Heart left ventricle (tissue), 16 donors: Measurements from ENCODE around the gene TBC1D4. TPM values are rescaled to one million over a fixed set of nuclear protein-coding genes. Genes with fewer than 3 reads are reported as not detected.

Experiments
- ATAC-seq, 4 donors: fragments of 200-7000 bp; cut with Tn5 transposase; one replicate each; pipeline ENCODE4 v1.9.1; 2020 to 2022; ENCODE audit warnings: moderate library complexity in 4 of 4, mild to moderate bottlenecking in 3 of 4, moderate number of reproducible peaks in 1 of 4
- DNase-seq, 5 donors: peaks; one replicate each; pipeline ENCODE4 v3.0.0-alpha.2; 2020
- H3K27ac ChIP-seq, 12 donors: fragments of 200-600 bp; sonication (generic) in 4 of 12; one replicate each; pipeline versions ENCODE4 v1.5.0 to v1.8.0; 2016 to 2022; ENCODE audit warnings: mild to moderate bottlenecking in 2 of 12
- H3K27me3 ChIP-seq, 9 donors: fragments of 200-600 bp; sonication (generic) in 2 of 9; one replicate each; pipeline versions ENCODE4 v1.5.1 to v1.8.0; 2016 to 2022; ENCODE audit warnings: mild to moderate bottlenecking in 3 of 9
- H3K36me3 ChIP-seq, 9 donors: fragments of 200-600 bp; sonication (generic) in 2 of 9; one replicate each; pipeline versions ENCODE4 v1.5.0 to v1.8.0; 2018 to 2022; ENCODE audit warnings: mild to moderate bottlenecking in 2 of 9
- H3K4me1 ChIP-seq, 12 donors: fragments of 200-600 bp; sonication (generic) in 4 of 12; one replicate each; pipeline versions ENCODE4 v1.5.0 to v1.8.0; 2016 to 2022; ENCODE audit warnings: mild to moderate bottlenecking in 3 of 12
- H3K4me3 ChIP-seq, 12 donors: fragments of 200-600 bp; sonication (generic) in 4 of 12; one replicate each; pipeline versions ENCODE4 v1.5.0 to v1.8.0; 2017 to 2022; ENCODE audit warnings: mild to moderate bottlenecking in 9 of 12, moderate library complexity in 4 of 12
- H3K9me3 ChIP-seq, 12 donors: fragments of 200-600 bp; sonication (generic) in 4 of 12; one replicate each; pipeline versions ENCODE4 v1.5.0 to v1.8.0; 2016 to 2022; ENCODE audit warnings: mild to moderate bottlenecking in 1 of 12
- CTCF ChIP-seq, 12 donors: fragments of 200-600 bp; sonication (generic) in 4 of 12; IDR thresholded peaks; one replicate each; pipeline versions ENCODE4 v1.5.0 to v1.8.0; 2018 to 2022; ENCODE audit warnings: antibody characterized with exemption in 12 of 12, mild to moderate bottlenecking in 5 of 12
- POLR2A ChIP-seq, 2 donors: fragments of 450-650 bp; IDR thresholded peaks; one replicate each; pipeline ENCODE4 v1.6.1; 2017; ENCODE audit warnings: antibody characterized with exemption in 2 of 2, mild to moderate bottlenecking in 2 of 2, moderate library complexity in 2 of 2
- WGBS, 4 donors: extraction: QIAGEN DNeasy Blood & Tissue Kit in 2 of 4; methylation state at CpG; one replicate each; pipeline versions ENCODE4 v1.1.5 to v1.1.7; 2013 to 2018; 5-methylcytosine and 5-hydroxymethylcytosine counted together
- intact Hi-C, 10 donors: fragments of 100-400 bp; cut with DNase I; formaldehyde crosslinking; loops; one replicate each; pipeline versions ENCODE4 v1.11.1 to v1.14.2; 2022
- polyA plus RNA-seq, 2 donors: library from polyadenylated mRNA; stranded (reverse); fragments of 200-250 nt; gene quantifications; one replicate each; pipeline ENCODE4 v1.2.3, GENCODE V29; 2013
- total RNA-seq, 9 donors: library from RNA; depleted of rRNA in 2 of 9; stranded (reverse); fragments of >200 nt in 2 of 9; fragmentation: NEBNext Ultra II Directional in 3 of 9; extraction: Animal tissue kit (Norgen Biotek cat#: 25700) in 3 of 9; gene quantifications; one replicate each; pipeline versions ENCODE4 v1.1.0 to v1.2.4, GENCODE V29; 2016 to 2023
- donor health status: ischemic (EF 13 %, LVEDD 7.1; RV severe dilation, severe dysfunction).
- donor health status: healthy with polysubstance abuse.
- donor health status: DM: no; HTN: yes; CAD: no.
- donor health status: DM: no; HTN: no; CAD: no.
- donor health status: ischemic (EF 25% LVEDD 6.9; RV normal size, moderate dysfunction).
- donor health status: ischemic (EF 25% LVEDD 5.7; RV mildly dilated, moderate dysfunction).
- donor health status: healthy.
- donor health status: DM: yes; HTN: yes; CAD: no.
- donor health status: ischemic (EF 35%, LVEDD 5.7; RV mildly dilated, moderate dysfunction).
- donor health status: nonischemic (EF 11% LVEDD 7.7; RV severe dilation, severe dysfunction).
- donor health status: DM: yes; HTN: yes; CAD: no.
- donor health status: PGD.
- donor health status: ischemic (EF 29% LVEDD 5.4; RV normal size, mild dysfunction).
- donor health status: nonischemic (EF 23%, LVEDD 6.1; RV moderate dilation, normal function).

TBC1D4 gene
- total and polyA plus RNA-seq, 11 donors, result 26.8 to 158 (median 81.6) TPM

GRCh38 chr13:75418186-75418843 is 63.7 kb downstream of the TBC1D4 start:
- H3K27me3 ChIP-seq, result no peaks in the 10 kb centered on the region
- no peaks in the 10 kb centered on the region for H3K36me3 ChIP-seq
- no peak for ATAC-seq
- peaks cover 0 to 88% (median 49%) of the 10 kb centered on the region in 12 donors for H3K4me1 ChIP-seq
- H3K27ac ChIP-seq, result peak overlapping the region in 11 of 12 donors; percentile 3 to 87 (median 63)
- no peak for TF ChIP-seq CTCF (IDR thresholded peaks at IDR 0.05)
- DNase-seq, result no peak
- WGBS, 4 donors, result 35 to 42% (median 41%) methylated on average over 3 of the region's 3 CpGs
- H3K4me3 ChIP-seq, result no peak overlapping the region
- H3K9me3 ChIP-seq, result no peaks in the 10 kb centered on the region
- intact Hi-C loops, result no loop called here

- H3K4me1 ChIP-seq, result peaks cover 0 to 82% (median 45%) of the 10 kb centered on the region in 12 donors
- ATAC-seq (no peak), DNase-seq (no peak)
- 24 to 41% (median 34%) methylated on average over 2 of the region's 2 CpGs for WGBS, 4 donors
- TF ChIP-seq POLR2A (IDR thresholded peaks at IDR 0.05) (no peak), CTCF (IDR thresholded peaks at IDR 0.05) (no peak)
- intact Hi-C loops, result no loop called here
- H3K36me3 ChIP-seq, result no peaks in the 10 kb centered on the region
- peak overlapping the region in 11 of 12 donors; percentile 3 to 87 (median 63) for H3K27ac ChIP-seq
- H3K27me3 ChIP-seq, result no peaks in the 10 kb centered on the region
- no peak overlapping the region for H3K4me3 ChIP-seq
- H3K9me3 ChIP-seq, result no peaks in the 10 kb centered on the region
These were observed 64.3 kb downstream of the TBC1D4 start for GRCh38 chr13:75417656-75418055.

GRCh38 chr13:75417012-75417384 is 65.0 kb downstream of the TBC1D4 start:
- H3K36me3 ChIP-seq, result no peaks in the 10 kb centered on the region
- peak overlapping the region; percentile 3 to 84 (median 63) for H3K27ac ChIP-seq
- H3K4me3 ChIP-seq, result no peak overlapping the region
- TF ChIP-seq POLR2A (IDR thresholded peaks at IDR 0.05) (no peak), CTCF (IDR thresholded peaks at IDR 0.05) (no peak)
- no peaks in the 10 kb centered on the region for H3K9me3 ChIP-seq
- intact Hi-C loops, result no loop called here
- peaks cover 0 to 75% (median 46%) of the 10 kb centered on the region in 12 donors for H3K4me1 ChIP-seq
- peak in 2 of 4 donors; percentile 18 for ATAC-seq
- WGBS, 4 donors, result 73 to 77% (median 73%) methylated on average over 6 of the region's 6 CpGs
- no peaks in the 10 kb centered on the region for H3K27me3 ChIP-seq
- DNase-seq, result no peak

- Histone ChIP-seq H3K36me3 (no peaks in the 10 kb centered on the region), H3K4me3 (no peak overlapping the region), H3K27ac (peak overlapping the region; percentile 15 to 84 (median 63)), H3K4me1 (peaks cover 0 to 71% (median 46%) of the 10 kb centered on the region in 12 donors), H3K27me3 (no peaks in the 10 kb centered on the region), H3K9me3 (no peaks in the 10 kb centered on the region)
- intact Hi-C loops, result no loop called here
- ATAC-seq, result no peak
- TF ChIP-seq POLR2A (IDR thresholded peaks at IDR 0.05), result no peak
- no peak for TF ChIP-seq CTCF (IDR thresholded peaks at IDR 0.05)
- WGBS, 4 donors, result 35 to 41% (median 38%) methylated on average over 6 of the region's 6 CpGs
- no peak for DNase-seq
These were observed 65.5 kb downstream of the TBC1D4 start for GRCh38 chr13:75416327-75417011.
